Measurements from ENCODE around the gene OR51E1. TPM values are rescaled to one million over a fixed set of nuclear protein-coding genes. Genes with fewer than 3 reads are reported as not detected.

The OR51E1 gene
- polyA plus RNA-seq, 1 donor (not counting 4 experiments of a cell fraction or from before 2014, with no cell fraction given): not detected

DNA sequence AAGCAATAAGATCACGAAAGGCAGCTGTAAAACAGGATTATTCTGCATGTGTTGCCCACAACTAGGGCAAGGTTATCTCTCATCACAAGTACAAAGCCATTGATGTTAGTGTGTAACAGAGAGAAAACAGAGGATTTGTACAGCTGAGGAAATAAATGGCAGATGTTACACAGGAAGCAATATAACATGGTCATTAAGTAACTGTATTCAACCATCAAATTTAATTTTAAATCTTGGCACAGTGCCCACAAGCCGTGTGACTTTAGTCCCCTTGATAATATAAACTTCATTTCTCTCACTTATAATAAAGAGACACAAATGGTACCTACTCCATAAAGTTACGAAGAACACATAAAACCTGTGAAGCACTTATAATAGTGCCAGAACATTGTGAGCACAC is 36.6 kb downstream of the OR51E1 start:
- H3K36me3 ChIP-seq (ENCODE audit: control insufficient read depth in 2 of 2, extremely low read depth in 1 of 2, insufficient read depth in 2 of 2, low read length in 2 of 2): no peaks in the 10 kb centered on the region
- no peak overlapping the region for H3K4me2 ChIP-seq (ENCODE audit: control insufficient read depth, extremely low read depth, insufficient read depth, low read depth, low read length)
- no peaks in the 10 kb centered on the region for H3K79me2 ChIP-seq (ENCODE audit: control insufficient read depth, insufficient read depth, low read length)
- H3K4me3 ChIP-seq (ENCODE audit: control insufficient read depth in 2 of 3, extremely low read depth in 1 of 3, insufficient read depth in 2 of 3, low read depth in 1 of 3, low read length in 3 of 3): no peak overlapping the region
- no peak for DNase-seq (ENCODE audit: low read depth, low spot score)
- FAIRE-seq: no peak
- H4K20me1 ChIP-seq (ENCODE audit: control insufficient read depth, extremely low read depth, insufficient read depth, low read length): no peaks in the 10 kb centered on the region
- H3K9me3 ChIP-seq (ENCODE audit: control insufficient read depth, low read depth, low read length): no peaks in the 10 kb centered on the region
- TF ChIP-seq EZH2 (IDR thresholded peaks at IDR 0.05; ENCODE audit: low read length): no peak
- TF ChIP-seq, protein P1, sequence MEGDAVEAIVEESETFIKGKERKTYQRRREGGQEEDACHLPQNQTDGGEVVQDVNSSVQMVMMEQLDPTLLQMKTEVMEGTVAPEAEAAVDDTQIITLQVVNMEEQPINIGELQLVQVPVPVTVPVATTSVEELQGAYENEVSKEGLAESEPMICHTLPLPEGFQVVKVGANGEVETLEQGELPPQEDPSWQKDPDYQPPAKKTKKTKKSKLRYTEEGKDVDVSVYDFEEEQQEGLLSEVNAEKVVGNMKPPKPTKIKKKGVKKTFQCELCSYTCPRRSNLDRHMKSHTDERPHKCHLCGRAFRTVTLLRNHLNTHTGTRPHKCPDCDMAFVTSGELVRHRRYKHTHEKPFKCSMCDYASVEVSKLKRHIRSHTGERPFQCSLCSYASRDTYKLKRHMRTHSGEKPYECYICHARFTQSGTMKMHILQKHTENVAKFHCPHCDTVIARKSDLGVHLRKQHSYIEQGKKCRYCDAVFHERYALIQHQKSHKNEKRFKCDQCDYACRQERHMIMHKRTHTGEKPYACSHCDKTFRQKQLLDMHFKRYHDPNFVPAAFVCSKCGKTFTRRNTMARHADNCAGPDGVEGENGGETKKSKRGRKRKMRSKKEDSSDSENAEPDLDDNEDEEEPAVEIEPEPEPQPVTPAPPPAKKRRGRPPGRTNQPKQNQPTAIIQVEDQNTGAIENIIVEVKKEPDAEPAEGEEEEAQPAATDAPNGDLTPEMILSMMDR (optimal IDR thresholded peaks at IDR 0.05 in 1 of 3, IDR thresholded peaks at IDR 0.05 in 1 of 3, conservative IDR thresholded peaks at IDR 0.05 in 1 of 3; ENCODE audit: extremely low read depth in 1 of 3, insufficient read depth in 2 of 3, low read length in 3 of 3): no peak
- no peak overlapping the region for H3K27ac ChIP-seq (ENCODE audit: control insufficient read depth, insufficient read depth, low read length)
- H3K4me1 ChIP-seq (ENCODE audit: control insufficient read depth, extremely low read depth, insufficient read depth, low read length): peaks cover 17% of the 10 kb centered on the region
- dilution Hi-C loops (cut with MboI; ENCODE audit: extremely low pct_ligation_motif_present, low sequenced_read_pairs): no loop called here
- H2AFZ ChIP-seq (ENCODE audit: control insufficient read depth, low read length): no peak overlapping the region
- no peaks in the 10 kb centered on the region for H3K9me1 ChIP-seq (ENCODE audit: control insufficient read depth, extremely low read depth, insufficient read depth, low read length)
- no peaks in the 10 kb centered on the region for H3K27me3 ChIP-seq (ENCODE audit: control insufficient read depth, extremely low read depth, insufficient read depth, low read length)
- H3K9ac ChIP-seq (ENCODE audit: control insufficient read depth, extremely low read depth, insufficient read depth, low read length): no peak overlapping the region

DNA sequence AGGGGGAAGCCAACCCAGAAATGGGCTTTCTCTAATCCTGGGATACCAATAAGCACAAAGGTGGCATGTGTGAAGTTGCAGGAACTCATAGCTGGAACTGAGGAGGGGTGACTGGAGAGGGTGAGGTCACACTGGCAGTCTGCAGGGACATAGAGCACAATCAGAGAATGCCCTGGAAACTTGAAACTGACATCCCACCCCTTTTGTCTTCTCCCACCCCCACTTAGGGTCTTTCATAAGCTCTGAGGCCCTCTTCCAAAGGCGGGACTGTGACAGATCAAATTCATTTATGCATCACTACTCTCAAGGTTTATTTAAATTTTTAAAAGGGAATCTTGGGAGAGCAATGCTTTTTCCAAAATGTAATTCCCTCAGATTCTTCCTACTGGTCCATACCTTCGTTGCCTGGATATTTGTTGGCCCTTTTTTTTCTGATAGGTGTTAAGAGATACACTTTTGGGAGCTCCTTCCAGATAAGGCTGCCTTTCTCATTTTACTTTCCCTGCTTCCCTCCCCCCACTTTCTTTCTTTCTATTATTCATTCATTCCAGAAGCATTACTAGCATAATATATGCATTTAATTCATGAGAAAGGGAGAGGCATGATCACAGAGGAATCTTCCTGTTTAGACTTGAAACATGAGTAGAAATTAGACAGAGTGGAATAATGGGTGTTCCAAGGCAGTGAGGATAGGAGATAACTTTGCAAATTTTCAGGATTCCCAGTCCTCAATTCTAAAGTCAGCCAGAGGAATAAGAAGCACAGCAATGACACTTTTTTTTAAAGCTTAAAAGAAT is 39.0 kb downstream of the OR51E1 start:
- dilution Hi-C loops (cut with MboI; ENCODE audit: extremely low pct_ligation_motif_present, low sequenced_read_pairs): no loop called here
- no peaks in the 10 kb centered on the region for H3K79me2 ChIP-seq (ENCODE audit: control insufficient read depth, insufficient read depth, low read length)
- H3K9ac ChIP-seq (ENCODE audit: control insufficient read depth, extremely low read depth, insufficient read depth, low read length): no peak overlapping the region
- H3K4me3 ChIP-seq (ENCODE audit: control insufficient read depth in 2 of 3, extremely low read depth in 1 of 3, insufficient read depth in 2 of 3, low read depth in 1 of 3, low read length in 3 of 3): no peak overlapping the region
- H3K27me3 ChIP-seq (ENCODE audit: control insufficient read depth, extremely low read depth, insufficient read depth, low read length): no peaks in the 10 kb centered on the region
- no peaks in the 10 kb centered on the region for H3K36me3 ChIP-seq (ENCODE audit: control insufficient read depth in 2 of 2, extremely low read depth in 1 of 2, insufficient read depth in 2 of 2, low read length in 2 of 2)
- no peaks in the 10 kb centered on the region for H3K9me3 ChIP-seq (ENCODE audit: control insufficient read depth, low read depth, low read length)
- no peaks in the 10 kb centered on the region for H4K20me1 ChIP-seq (ENCODE audit: control insufficient read depth, extremely low read depth, insufficient read depth, low read length)
- DNase-seq (ENCODE audit: low read depth, low spot score) (peak; percentile 15), FAIRE-seq (no peak)
- TF ChIP-seq, protein P1 (optimal IDR thresholded peaks at IDR 0.05 in 1 of 3, IDR thresholded peaks at IDR 0.05 in 1 of 3, conservative IDR thresholded peaks at IDR 0.05 in 1 of 3; ENCODE audit: extremely low read depth in 1 of 3, insufficient read depth in 2 of 3, low read length in 3 of 3): no peak
- no peak for TF ChIP-seq EZH2 (IDR thresholded peaks at IDR 0.05; ENCODE audit: low read length)
- no peaks in the 10 kb centered on the region for H3K9me1 ChIP-seq (ENCODE audit: control insufficient read depth, extremely low read depth, insufficient read depth, low read length)
- H3K4me2 ChIP-seq (ENCODE audit: control insufficient read depth, extremely low read depth, insufficient read depth, low read depth, low read length): peak overlapping the region; percentile 68
- peak overlapping the region; percentile 42 for H3K27ac ChIP-seq (ENCODE audit: control insufficient read depth, insufficient read depth, low read length)
- peaks cover 17% of the 10 kb centered on the region for H3K4me1 ChIP-seq (ENCODE audit: control insufficient read depth, extremely low read depth, insufficient read depth, low read length)
- peak overlapping the region; percentile 62 for H2AFZ ChIP-seq (ENCODE audit: control insufficient read depth, low read length)
